ENCODE results near the gene HECW1. TPM values are rescaled to one million over a fixed set of nuclear protein-coding genes. Genes with fewer than 3 reads are reported as not detected.

The HECW1 gene
- polyA plus RNA-seq, 2 of the 4 experiments (the other 2 are of a cell fraction) = 11.3 TPM

GRCh38 chr7:43582503-43583423 is 470.3 kb downstream of the HECW1 start, which contains the start of gene STK17A (continued):
- TF ChIP-seq SMC3 (IDR thresholded peaks at IDR 0.05) (peak; percentile 100), MAZ (IDR thresholded peaks at IDR 0.05; ENCODE audit: borderline replicate concordance, low read depth, low read length) (no peak)

GRCh38 chr7:43583424-43584194 is 471.2 kb downstream of the HECW1 start:
- peak; percentile 34; the same call in 1 of the 2 replicates for TF ChIP-seq E2F6 (IDR thresholded peaks at IDR 0.05; ENCODE audit: borderline replicate concordance, low read depth)
- no peak for TF ChIP-seq BHLHE40 (IDR thresholded peaks at IDR 0.05; ENCODE audit: low read depth, low read length)
- TF ChIP-seq ELK1 (IDR thresholded peaks at IDR 0.05; ENCODE audit: low read depth, low read length) = no peak
- no peak for TF ChIP-seq MYC (IDR thresholded peaks at IDR 0.05; ENCODE audit: borderline replicate concordance, low read length)
- peak; percentile 77 for TF ChIP-seq MAX (IDR thresholded peaks at IDR 0.05)
- TF ChIP-seq PHF8 (IDR thresholded peaks at IDR 0.05; ENCODE audit: borderline replicate concordance, low read depth) = peak; percentile 29; the same call in 1 of the 2 replicates
- no peak for TF ChIP-seq REST (IDR thresholded peaks at IDR 0.05)
- TF ChIP-seq CHD2 (IDR thresholded peaks at IDR 0.05; ENCODE audit: low read length, partially characterized antibody) = no peak
- TF ChIP-seq BCL3 (IDR thresholded peaks at IDR 0.05) = no peak
- TF ChIP-seq ZFP36 (IDR thresholded peaks at IDR 0.05; ENCODE audit: borderline replicate concordance, partially characterized antibody) = no peak
- TF ChIP-seq KDM1A (IDR thresholded peaks at IDR 0.05; ENCODE audit: low read depth) = no peak
- CTCF ChIA-PET = interaction anchor here (0.5 to 9.6 kb wide), 65 partner anchors 7 to 651 kb away, joined by 3 to 261 read pairs (median 6); partner anchors contain the start of genes COA1, MRPL32 and PSMA2
- Histone ChIP-seq H3K4me1 (peaks cover 41% of the 10 kb centered on the region), H3K4me3 (peak overlapping the region; percentile 88), H3K4me2 (peak overlapping the region; percentile 90), H3K9me3 (no peaks in the 10 kb centered on the region), H3K27ac (peak overlapping the region; percentile 87 to 94)
- peak in 1 of 2 experiments; percentile 75 for DNase-seq (ENCODE audit: low read depth in 1 of 2, low spot score in 1 of 2)
- under 1% methylated on average over 44 of the region's 66 CpGs for WGBS (ENCODE audit: missing lambda C conversion rate)
- FAIRE-seq = no peak
- peak; percentile 61 to 68 for ATAC-seq
- POLR2A ChIA-PET = interaction anchor here (0.6 to 2.8 kb wide), 14 partner anchors 9 to 255 kb away, joined by 3 to 120 read pairs (median 6); partner anchors contain the start of genes BLVRA and COA1
